Caco-2 (cell line): ENCODE data around the gene ROPN1L. TPM values are rescaled to one million over a fixed set of nuclear protein-coding genes. Genes with fewer than 3 reads are reported as not detected.

Source experiments
- BruUV-seq: library from RNA; stranded (reverse); fragments of 400-500 nt; replicated peaks from 2 replicates; lab custom pipeline; 2021; lab: Mats Ljungman, UMichigan
- CTCF ChIA-PET: fragments of 300-600 bp; sonication (Branson Sonifier 250); formaldehyde crosslinking; loops from one replicate; lab custom pipeline; 2022; ENCODE audit warnings: antibody characterized with exemption; lab: Charles Lee
- POLR2A ChIA-PET: fragments of 300-600 bp; sonication (Branson Sonifier 250); formaldehyde crosslinking; loops from one replicate; lab custom pipeline; 2022; ENCODE audit warnings: antibody characterized with exemption; lab: Charles Lee
- DNase-seq, 2 experiments: peaks; one replicate each; pipeline versions ENCODE4 v3.0.0 to v3.0.0-alpha.2; 2020 to 2022
- H3K27me3 ChIP-seq: replicated peaks from 2 replicates; pipeline ENCODE4 v1.6.0; 2011; ENCODE audit warnings: low read length; ENCODE audit not compliant: control insufficient read depth, insufficient read depth
- H3K36me3 ChIP-seq: 2 replicates; pipeline ENCODE4 v1.5.1; 2011; ENCODE audit warnings: low read length; ENCODE audit not compliant: control insufficient read depth, insufficient read depth
- H3K4me1 ChIP-seq: fragments of 250-450 bp; sonication (Bioruptor Pico); 2 replicates; pipeline ENCODE4 v1.5.1; 2020; ENCODE audit warnings: mild to moderate bottlenecking
- H3K4me3 ChIP-seq: 2 replicates; pipeline ENCODE4 v1.5.1; 2011; ENCODE audit warnings: low read depth, mild to moderate bottlenecking, control low read depth, low read length
- H3K9me3 ChIP-seq: fragments of 250-450 bp; sonication (Bioruptor Pico); 2 replicates; pipeline ENCODE4 v1.5.1; 2020; ENCODE audit warnings: mild to moderate bottlenecking, moderate library complexity
- H3K27ac Mint-ChIP-seq: one replicate; pipeline ENCODE4 v1.8.0; 2022; ENCODE audit warnings: mixed read lengths; ENCODE audit not compliant: unreplicated experiment
- H3K27me3 Mint-ChIP-seq: one replicate; pipeline ENCODE4 v1.8.0; 2022; ENCODE audit warnings: mixed read lengths; ENCODE audit not compliant: insufficient read depth, unreplicated experiment
- H3K36me3 Mint-ChIP-seq: one replicate; pipeline ENCODE4 v1.8.0; 2022; ENCODE audit warnings: mild to moderate bottlenecking, mixed read lengths; ENCODE audit not compliant: insufficient read depth, unreplicated experiment
- H3K4me1 Mint-ChIP-seq: one replicate; pipeline ENCODE4 v1.8.0; 2022; ENCODE audit warnings: low read depth, mixed read lengths; ENCODE audit not compliant: unreplicated experiment
- H3K4me3 Mint-ChIP-seq: one replicate; pipeline ENCODE4 v1.8.0; 2022; ENCODE audit warnings: mild to moderate bottlenecking, moderate library complexity, mixed read lengths; ENCODE audit not compliant: unreplicated experiment
- H3K9me3 Mint-ChIP-seq: one replicate; pipeline ENCODE4 v1.8.0; 2022; ENCODE audit warnings: mixed read lengths; ENCODE audit not compliant: unreplicated experiment
- intact Hi-C: fragments of 100-400 bp; cut with micrococcal nuclease; formaldehyde crosslinking; loops from one replicate; pipeline ENCODE4 v1.10.0; 2022; ENCODE audit not compliant: unreplicated experiment
- total RNA-seq: library from RNA; stranded (reverse); gene quantifications from 2 replicates; pipeline ENCODE4 v1.2.3, GENCODE V29; 2022
- TF ChIP-seq, protein P1 (sequence below), 2 experiments: fragments of 200-600 bp in 1 of 2; IDR thresholded peaks; 1 replicate in 1 of 2; 2 replicates in 1 of 2; pipeline versions ENCODE4 v1.5.1 to v1.8.0; 2011 to 2022; ENCODE audit warnings: antibody characterized with exemption in 1 of 2, control low read depth in 1 of 2, inconsistent platforms in 1 of 2, low read depth in 1 of 2, low read length in 1 of 2, mild to moderate bottlenecking in 1 of 2, moderate library complexity in 1 of 2; ENCODE audit not compliant: insufficient read depth in 1 of 2, severe bottlenecking in 1 of 2, unreplicated experiment in 1 of 2

Gene ROPN1L
- total RNA-seq, 1 experiment from 2014 or later, result 0.48 TPM

- H3K27me3 ChIP-seq, result no peaks in the 10 kb centered on the region
- ChIA-PET CTCF (no interaction called here), POLR2A (no interaction called here)
- intact Hi-C loops, result no loop called here
- no peak overlapping the region for H3K4me3 Mint-ChIP-seq
- H3K36me3 ChIP-seq, result no peaks in the 10 kb centered on the region; the same call in 1 of the 2 replicates
- TF ChIP-seq, protein P1, sequence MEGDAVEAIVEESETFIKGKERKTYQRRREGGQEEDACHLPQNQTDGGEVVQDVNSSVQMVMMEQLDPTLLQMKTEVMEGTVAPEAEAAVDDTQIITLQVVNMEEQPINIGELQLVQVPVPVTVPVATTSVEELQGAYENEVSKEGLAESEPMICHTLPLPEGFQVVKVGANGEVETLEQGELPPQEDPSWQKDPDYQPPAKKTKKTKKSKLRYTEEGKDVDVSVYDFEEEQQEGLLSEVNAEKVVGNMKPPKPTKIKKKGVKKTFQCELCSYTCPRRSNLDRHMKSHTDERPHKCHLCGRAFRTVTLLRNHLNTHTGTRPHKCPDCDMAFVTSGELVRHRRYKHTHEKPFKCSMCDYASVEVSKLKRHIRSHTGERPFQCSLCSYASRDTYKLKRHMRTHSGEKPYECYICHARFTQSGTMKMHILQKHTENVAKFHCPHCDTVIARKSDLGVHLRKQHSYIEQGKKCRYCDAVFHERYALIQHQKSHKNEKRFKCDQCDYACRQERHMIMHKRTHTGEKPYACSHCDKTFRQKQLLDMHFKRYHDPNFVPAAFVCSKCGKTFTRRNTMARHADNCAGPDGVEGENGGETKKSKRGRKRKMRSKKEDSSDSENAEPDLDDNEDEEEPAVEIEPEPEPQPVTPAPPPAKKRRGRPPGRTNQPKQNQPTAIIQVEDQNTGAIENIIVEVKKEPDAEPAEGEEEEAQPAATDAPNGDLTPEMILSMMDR (IDR thresholded peaks at IDR 0.05; ENCODE audit: insufficient read depth in 1 of 2, low read depth in 1 of 2, low read length in 1 of 2, severe bottlenecking in 1 of 2, unreplicated experiment in 1 of 2), result no peak
- H3K4me1 Mint-ChIP-seq, result no peaks in the 10 kb centered on the region
- H3K36me3 Mint-ChIP-seq, result peaks cover 71% of the 10 kb centered on the region
- BruUV-seq, result no TSS peak
- H3K27ac Mint-ChIP-seq, result no peak overlapping the region
- H3K9me3 Mint-ChIP-seq, result no peaks in the 10 kb centered on the region
- no peak overlapping the region for H3K4me3 ChIP-seq
- DNase-seq, result no peak
- no peaks in the 10 kb centered on the region for H3K4me1 ChIP-seq
- H3K9me3 ChIP-seq, result no peaks in the 10 kb centered on the region
- H3K27me3 Mint-ChIP-seq, result no peaks in the 10 kb centered on the region
These were observed 30.3 kb upstream of the ROPN1L start for GRCh38 chr5:10411336-10411735.

GRCh38 chr5:10416868-10417267 lies 24.8 kb upstream of the ROPN1L start:
- H3K9me3 Mint-ChIP-seq, result no peaks in the 10 kb centered on the region
- no peaks in the 10 kb centered on the region for H3K27me3 Mint-ChIP-seq
- peaks cover 83% of the 10 kb centered on the region for H3K36me3 Mint-ChIP-seq
- BruUV-seq, result no TSS peak
- H3K4me1 Mint-ChIP-seq, result no peaks in the 10 kb centered on the region
- H3K9me3 ChIP-seq, result no peaks in the 10 kb centered on the region
- TF ChIP-seq, protein P1 (IDR thresholded peaks at IDR 0.05; ENCODE audit: insufficient read depth in 1 of 2, low read depth in 1 of 2, low read length in 1 of 2, severe bottlenecking in 1 of 2, unreplicated experiment in 1 of 2), result no peak
- intact Hi-C loops, result no loop called here
- H3K4me3 Mint-ChIP-seq, result no peak overlapping the region
- H3K36me3 ChIP-seq, result peaks cover 10% of the 10 kb centered on the region
- no peaks in the 10 kb centered on the region for H3K4me1 ChIP-seq
- DNase-seq, result no peak
- H3K27me3 ChIP-seq, result no peaks in the 10 kb centered on the region
- ChIA-PET POLR2A (no interaction called here), CTCF (no interaction called here)
- no peak overlapping the region for H3K4me3 ChIP-seq
- H3K27ac Mint-ChIP-seq, result no peak overlapping the region

- Mint-ChIP-seq H3K4me3 (no peak overlapping the region), H3K4me1 (no peaks in the 10 kb centered on the region), H3K9me3 (no peaks in the 10 kb centered on the region), H3K27ac (no peak overlapping the region), H3K27me3 (no peaks in the 10 kb centered on the region), H3K36me3 (peaks cover 86% of the 10 kb centered on the region)
- BruUV-seq, result no TSS peak
- H3K4me1 ChIP-seq, result no peaks in the 10 kb centered on the region
- TF ChIP-seq, protein P1 (IDR thresholded peaks at IDR 0.05; ENCODE audit: insufficient read depth in 1 of 2, low read depth in 1 of 2, low read length in 1 of 2, severe bottlenecking in 1 of 2, unreplicated experiment in 1 of 2), result no peak
- DNase-seq, result no peak
- no peak overlapping the region for H3K4me3 ChIP-seq
- H3K27me3 ChIP-seq, result no peaks in the 10 kb centered on the region
- POLR2A ChIA-PET, result interaction anchor here (1.0 kb wide), 1 partner anchor 64 kb away, joined by 4 read pairs; no protein-coding TSS in a partner anchor
- H3K9me3 ChIP-seq, result no peaks in the 10 kb centered on the region
- peaks cover 10% of the 10 kb centered on the region for H3K36me3 ChIP-seq
- CTCF ChIA-PET, result no interaction called here
- intact Hi-C loops, result no loop called here
These were observed 22.9 kb upstream of the ROPN1L start for GRCh38 chr5:10418654-10419345.
